ENCODE measurements around the gene OLFM2.
A peak's percentile ranks its signal among the peaks of the same experiment; 100 is the strongest.

The OLFM2 gene

GRCh38 chr19:9903336-9903735 lies 33.0 kb downstream of the OLFM2 start:
- DNase-seq = no peak

- DNase-seq = no peak
Measured at GRCh38 chr19:9901642-9902041, 34.7 kb downstream of the OLFM2 start.

- DNase-seq = no peak
Measured at GRCh38 chr19:9901020-9901419, 35.3 kb downstream of the OLFM2 start.

- no peak for DNase-seq
Measured at GRCh38 chr19:9891609-9892373, 44.5 kb downstream of the OLFM2 start.

GRCh38 chr19:9885077-9885552 lies 51.2 kb downstream of the OLFM2 start:
- DNase-seq = no peak

GRCh38 chr19:9883764-9884163 lies 52.6 kb downstream of the OLFM2 start:
- no peak for DNase-seq

- DNase-seq = peak; percentile 25
Measured at GRCh38 chr19:9883231-9883758, 53.0 kb downstream of the OLFM2 start.

GRCh38 chr19:9881720-9882119 lies 54.6 kb downstream of the OLFM2 start:
- DNase-seq = no peak

- no peak for DNase-seq
Measured at GRCh38 chr19:9878511-9879196, 57.7 kb downstream of the OLFM2 start.

GRCh38 chr19:9877780-9878510 lies 58.4 kb downstream of the OLFM2 start:
- no peak for DNase-seq

GRCh38 chr19:9875796-9876195 lies 60.5 kb downstream of the OLFM2 start:
- no peak for DNase-seq

- DNase-seq = no peak
Measured at GRCh38 chr19:9875031-9875627, 61.2 kb downstream of the OLFM2 start.

GRCh38 chr19:9872618-9873242 lies 63.6 kb downstream of the OLFM2 start:
- no peak for DNase-seq

GRCh38 chr19:9871626-9872338 lies 64.5 kb downstream of the OLFM2 start:
- DNase-seq = no peak

GRCh38 chr19:9868983-9869617 lies 67.2 kb downstream of the OLFM2 start:
- no peak for DNase-seq

- DNase-seq = no peak
Measured at GRCh38 chr19:9865732-9866501, 70.4 kb downstream of the OLFM2 start.

- DNase-seq = no peak
Measured at GRCh38 chr19:9863759-9864158, 72.6 kb downstream of the OLFM2 start.

- no peak for DNase-seq
Measured at GRCh38 chr19:9862938-9863337, 73.4 kb downstream of the OLFM2 start.

- DNase-seq = no peak
Measured at GRCh38 chr19:9861503-9861902, 74.8 kb downstream of the OLFM2 start.

- DNase-seq = no peak
Measured at GRCh38 chr19:9860407-9860806, 75.9 kb downstream of the OLFM2 start.

GRCh38 chr19:9858766-9859165 lies 77.5 kb downstream of the OLFM2 start:
- DNase-seq = no peak
